ENCODE measurements around the gene TTC32. TPM values are rescaled to one million over a fixed set of nuclear protein-coding genes. Genes with fewer than 3 reads are reported as not detected.
A peak's percentile ranks its signal among the peaks of the same experiment; 100 is the strongest.

Gene TTC32
- total and polyA plus RNA-seq, 2 donors from 2014 or later: 8.6 to 17.7 TPM

- Histone ChIP-seq H3K36me3 (ENCODE audit: control insufficient read depth in 2 of 3, insufficient read depth in 3 of 3, low read length in 3 of 3) (no peaks in the 10 kb centered on the region), H3K9me3 (ENCODE audit: control insufficient read depth in 2 of 3, insufficient read depth in 1 of 3, low read length in 3 of 3) (no peaks in the 10 kb centered on the region), H3K4me3 (ENCODE audit: low read length in 3 of 3) (no peak overlapping the region), H3K4me1 (ENCODE audit: control insufficient read depth in 2 of 3, insufficient read depth in 2 of 3, low read depth in 1 of 3, low read length in 3 of 3) (peaks cover 0 to 4% (median 0%) of the 10 kb centered on the region in 3 donors), H3K27me3 (ENCODE audit: control insufficient read depth, insufficient read depth, low read length) (no peaks in the 10 kb centered on the region), H3K27ac (ENCODE audit: low read depth in 2 of 2, low read length in 2 of 2) (no peak overlapping the region), H3K9ac (ENCODE audit: low read length in 3 of 3) (no peak overlapping the region)
- FAIRE-seq: no peak
- intact Hi-C loops (cut with DNase I): loop anchor here (10.0 kb wide), 1 partner anchor 500 kb away; no protein-coding TSS in a partner anchor
- DNase-seq: no peak
- no peak for TF ChIP-seq CTCF (IDR thresholded peaks at IDR 0.05; ENCODE audit: borderline replicate concordance, extremely low read depth, insufficient read depth)
These were observed 36.6 kb downstream of the TTC32 start for GRCh38 chr2:19865151-19865550.

GRCh38 chr2:19864381-19864780 is 37.4 kb downstream of the TTC32 start:
- DNase-seq: no peak
- Histone ChIP-seq H3K9ac (ENCODE audit: low read length in 3 of 3) (no peak overlapping the region), H3K36me3 (ENCODE audit: control insufficient read depth in 2 of 3, insufficient read depth in 3 of 3, low read length in 3 of 3) (no peaks in the 10 kb centered on the region), H3K27ac (ENCODE audit: low read depth in 2 of 2, low read length in 2 of 2) (no peak overlapping the region), H3K27me3 (ENCODE audit: control insufficient read depth, insufficient read depth, low read length) (no peaks in the 10 kb centered on the region), H3K4me3 (ENCODE audit: low read length in 3 of 3) (no peak overlapping the region), H3K4me1 (ENCODE audit: control insufficient read depth in 2 of 3, insufficient read depth in 2 of 3, low read depth in 1 of 3, low read length in 3 of 3) (peaks cover 0 to 4% (median 0%) of the 10 kb centered on the region in 3 donors), H3K9me3 (ENCODE audit: control insufficient read depth in 2 of 3, insufficient read depth in 1 of 3, low read length in 3 of 3) (no peaks in the 10 kb centered on the region)
- TF ChIP-seq CTCF (IDR thresholded peaks at IDR 0.05; ENCODE audit: borderline replicate concordance, extremely low read depth, insufficient read depth): no peak
- no peak for FAIRE-seq
- intact Hi-C loops (cut with DNase I): loop anchor here (5.0 to 10.0 kb wide), 2 partner anchors 500 to 1342 kb away; no protein-coding TSS in a partner anchor

DNA sequence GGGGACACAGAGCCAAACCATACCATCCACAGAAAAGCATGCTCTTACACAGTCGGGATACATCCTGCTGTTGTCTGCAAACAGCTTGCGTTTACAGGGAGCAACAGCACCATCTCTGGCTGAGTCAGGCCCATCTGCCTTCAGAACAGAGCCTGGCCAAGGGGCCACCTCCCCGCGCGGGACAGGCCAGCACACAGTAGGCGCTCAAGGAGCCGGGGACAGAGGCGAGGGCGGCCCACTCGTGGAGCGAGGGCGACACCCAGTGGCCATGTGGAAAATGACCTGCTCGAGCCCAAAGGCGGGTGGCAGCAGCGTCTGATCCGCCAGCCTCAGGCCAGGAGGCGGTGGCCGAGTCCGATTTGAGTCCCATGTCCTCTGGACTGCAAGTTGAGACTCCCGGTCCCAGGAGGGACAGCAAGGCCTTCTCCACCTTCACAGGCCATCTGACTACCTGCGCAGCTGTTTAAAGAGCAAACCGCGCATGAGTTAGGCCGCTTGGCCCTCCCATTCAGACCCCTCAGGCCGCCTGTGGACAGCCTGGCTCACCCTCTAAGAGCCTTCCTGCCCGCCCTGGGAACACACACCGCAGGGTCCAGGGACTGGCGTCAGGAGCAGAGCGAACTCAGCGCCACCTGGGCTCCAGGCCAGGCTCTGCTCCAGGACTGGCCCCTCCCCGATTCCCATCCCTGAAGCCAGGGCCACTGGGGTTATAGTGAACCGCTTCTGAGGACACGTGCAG is 38.3 kb downstream of the TTC32 start:
- H3K9me3 ChIP-seq (ENCODE audit: control insufficient read depth in 2 of 3, insufficient read depth in 1 of 3, low read length in 3 of 3): no peaks in the 10 kb centered on the region
- H3K27ac ChIP-seq (ENCODE audit: low read depth in 2 of 2, low read length in 2 of 2): peak overlapping the region in 1 of 2 donors; percentile 16
- DNase-seq (peak; percentile 72 to 89 (median 76)), FAIRE-seq (no peak)
- H3K27me3 ChIP-seq (ENCODE audit: control insufficient read depth, insufficient read depth, low read length): no peaks in the 10 kb centered on the region
- H3K9ac ChIP-seq (ENCODE audit: low read length in 3 of 3): no peak overlapping the region
- TF ChIP-seq CTCF (IDR thresholded peaks at IDR 0.05; ENCODE audit: borderline replicate concordance, extremely low read depth, insufficient read depth): peak; percentile 93
- intact Hi-C loops (cut with DNase I): loop anchor here (5.0 to 10.0 kb wide), 2 partner anchors 499 to 1341 kb away; no protein-coding TSS in a partner anchor
- H3K4me1 ChIP-seq (ENCODE audit: control insufficient read depth in 2 of 3, insufficient read depth in 2 of 3, low read depth in 1 of 3, low read length in 3 of 3): peaks cover 0 to 4% (median 0%) of the 10 kb centered on the region in 3 donors
- H3K36me3 ChIP-seq (ENCODE audit: control insufficient read depth in 2 of 3, insufficient read depth in 3 of 3, low read length in 3 of 3): no peaks in the 10 kb centered on the region
- peak overlapping the region in 2 of 3 donors; percentile 42 to 48 for H3K4me3 ChIP-seq (ENCODE audit: low read length in 3 of 3)

Data from kidney (tissue), 14 donors.